Activated CD4-positive, alpha-beta T cell treated with anti-CD3 and anti-CD28 coated beads, Interleukin-2, amount 50 U/mL, for 4 hours (primary cell): ENCODE data around the gene KCTD16.

Experiments used
- DNase-seq, 2 experiments: peaks; one replicate each; pipeline ENCODE4 v3.0.0-alpha.2; 2020

Gene KCTD16

GRCh38 chr5:144352732-144353317 is 182.2 kb downstream of the KCTD16 start:
- DNase-seq, result no peak

GRCh38 chr5:144356489-144356888 is 185.8 kb downstream of the KCTD16 start:
- no peak for DNase-seq

- DNase-seq, result no peak
Observed at GRCh38 chr5:144361406-144361805, 190.7 kb downstream of the KCTD16 start.

DNA sequence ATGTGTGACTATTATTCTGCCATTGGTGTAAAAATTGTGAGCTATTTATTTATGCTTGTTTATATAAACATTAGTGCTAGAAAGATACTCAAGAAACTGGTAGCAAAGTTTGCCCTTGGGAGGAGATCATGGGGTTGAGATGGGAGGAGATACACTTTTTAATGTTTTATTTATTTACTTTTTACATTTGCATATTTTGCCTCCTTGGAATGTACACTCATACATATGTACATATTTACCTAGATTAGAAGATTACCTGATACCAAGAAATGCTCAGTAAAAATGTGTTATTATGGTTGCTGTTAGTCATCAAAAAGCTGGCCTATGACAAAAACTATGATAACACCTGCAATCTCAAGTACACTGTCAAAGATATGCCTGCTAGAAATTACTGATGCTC is 195.2 kb downstream of the KCTD16 start:
- no peak for DNase-seq

GRCh38 chr5:144367991-144368390 is 197.3 kb downstream of the KCTD16 start:
- no peak for DNase-seq

GRCh38 chr5:144368556-144368955 is 197.9 kb downstream of the KCTD16 start:
- no peak for DNase-seq

DNA sequence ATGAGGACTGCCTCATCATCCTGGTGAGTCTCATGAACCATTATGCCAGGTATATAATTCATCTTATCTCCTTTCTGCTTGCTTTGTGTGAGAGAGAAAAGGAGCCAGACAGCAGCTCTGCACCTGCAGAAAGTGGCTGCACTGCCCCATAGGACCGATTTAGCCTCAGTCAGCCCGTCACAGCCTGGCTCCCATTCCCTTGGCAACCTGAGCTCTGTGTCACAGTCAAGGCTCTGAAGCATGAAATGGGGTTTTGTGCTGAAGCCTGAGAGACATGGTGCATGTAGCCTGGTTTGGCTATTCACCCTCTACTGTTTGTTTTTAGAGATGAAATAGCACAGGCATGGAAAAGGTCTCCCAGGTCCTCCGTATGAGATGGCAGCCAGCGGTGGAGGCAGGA is 198.3 kb downstream of the KCTD16 start:
- DNase-seq, result no peak

GRCh38 chr5:144370273-144370672 is 199.6 kb downstream of the KCTD16 start:
- DNase-seq, result no peak

DNA sequence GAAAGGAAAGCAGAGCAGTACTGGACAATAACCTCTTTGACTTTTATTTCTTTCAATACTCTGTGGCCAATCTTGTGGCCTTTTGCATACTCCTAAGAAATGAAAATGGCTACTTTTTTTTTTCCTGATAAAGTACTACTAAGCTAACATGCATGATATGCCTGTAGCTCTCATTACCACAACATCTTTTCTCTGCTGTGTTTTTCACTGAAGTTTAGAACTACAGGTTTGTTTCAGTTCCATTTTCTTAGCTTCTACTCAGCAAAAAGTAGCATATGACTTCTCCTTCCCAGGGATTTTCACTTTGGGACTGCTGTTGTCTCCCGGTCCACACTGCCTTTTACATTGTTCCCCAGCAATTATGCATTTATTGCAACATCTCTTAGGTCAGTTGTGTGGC is 204.0 kb downstream of the KCTD16 start:
- no peak for DNase-seq

- DNase-seq, result no peak
Observed at GRCh38 chr5:144377207-144377606, 206.5 kb downstream of the KCTD16 start.

DNA sequence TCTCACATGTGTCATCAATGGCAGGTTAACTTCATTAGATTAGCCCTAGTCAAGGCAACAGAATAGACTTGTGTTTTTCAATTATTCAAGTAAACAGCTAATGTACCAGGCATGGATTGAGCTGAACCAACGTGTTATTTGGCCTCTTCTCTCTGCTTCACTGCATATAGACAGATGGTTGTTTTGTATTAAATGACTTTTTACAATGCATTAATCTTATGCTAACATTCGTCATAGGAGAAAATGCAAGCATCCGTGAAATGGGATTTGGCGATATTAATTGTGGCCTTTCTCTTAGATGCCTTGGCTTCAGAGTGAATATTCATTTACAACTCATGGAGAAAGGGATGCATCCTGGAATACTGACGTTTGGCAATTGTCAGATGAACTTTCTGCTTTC is 208.0 kb downstream of the KCTD16 start:
- no peak for DNase-seq

DNA sequence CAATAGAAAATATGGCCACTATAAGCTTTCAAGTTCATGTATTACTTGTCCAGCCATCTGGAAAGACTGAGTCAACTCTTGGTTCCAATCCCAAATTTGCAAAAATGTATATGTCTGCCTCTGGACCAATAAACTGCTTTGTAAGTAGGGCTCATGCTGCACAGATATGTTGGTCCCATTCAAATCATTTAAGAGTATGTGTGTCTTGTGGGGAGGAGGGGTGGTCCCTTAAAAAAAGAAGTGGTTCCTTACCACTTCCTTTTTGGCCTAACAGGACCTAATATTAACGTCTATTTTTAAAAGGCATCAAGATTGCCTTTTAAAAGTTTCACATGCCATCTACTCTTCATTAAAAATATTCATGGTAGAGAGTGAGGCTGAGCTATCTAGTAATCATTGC is 214.9 kb downstream of the KCTD16 start:
- DNase-seq, result no peak

GRCh38 chr5:144386315-144386714 is 215.6 kb downstream of the KCTD16 start:
- DNase-seq, result no peak

- DNase-seq, result no peak
Observed at GRCh38 chr5:144390133-144390532, 219.5 kb downstream of the KCTD16 start.

DNA sequence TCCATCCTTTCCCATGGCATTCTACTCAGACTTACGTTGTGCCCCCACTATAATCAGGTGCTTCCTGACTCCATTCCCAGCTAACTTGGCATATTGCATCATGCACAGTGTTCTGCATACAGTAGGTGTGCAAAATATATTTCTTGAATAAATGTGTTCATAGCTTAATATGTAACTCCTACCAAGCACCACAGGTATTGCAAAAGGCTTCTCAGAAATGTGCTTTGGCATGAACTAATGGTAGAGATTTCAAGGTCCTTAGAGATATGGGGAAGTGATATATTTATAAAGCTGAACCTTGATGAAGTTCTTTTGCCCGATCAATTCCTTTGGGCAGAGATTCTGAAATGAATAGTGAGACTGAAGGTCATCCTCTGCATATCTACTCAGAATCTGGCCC is 220.4 kb downstream of the KCTD16 start:
- DNase-seq, result no peak

DNA sequence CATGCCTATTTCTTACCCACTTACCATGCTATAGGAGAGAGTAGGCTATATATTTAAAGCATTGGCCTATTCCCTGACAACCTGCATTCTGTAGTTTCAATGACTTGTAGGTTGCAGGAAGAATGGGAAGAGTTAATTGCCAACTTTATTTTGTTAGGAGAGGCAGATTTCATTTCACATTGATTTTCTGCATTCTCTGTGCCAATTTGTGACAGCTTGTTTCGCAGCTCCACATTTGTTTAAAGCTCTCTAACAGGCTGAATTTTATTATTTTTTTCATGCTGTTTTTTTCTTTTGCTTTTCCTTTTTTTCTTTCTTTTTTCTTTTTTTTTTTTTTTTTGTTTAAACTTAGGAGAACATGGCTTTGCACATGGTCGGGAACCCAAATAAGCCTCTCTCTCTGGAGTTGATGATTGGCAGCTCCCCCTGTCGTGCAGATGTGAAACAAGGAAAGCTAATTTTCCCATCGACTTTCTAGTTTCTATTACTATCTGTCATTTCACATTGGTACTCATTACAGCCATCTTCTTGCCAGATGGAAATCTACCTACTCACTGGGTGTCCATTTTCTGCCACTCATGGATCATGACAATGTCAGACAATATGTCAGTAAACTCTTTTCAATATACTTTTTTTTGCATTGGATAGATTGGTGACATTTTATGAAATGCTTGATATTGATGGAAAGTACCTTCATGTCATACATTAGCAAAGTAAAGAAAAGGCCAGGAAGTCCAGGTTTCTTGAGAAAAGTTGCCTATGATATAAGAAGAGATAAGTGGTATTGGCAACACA is 223.2 kb downstream of the KCTD16 start:
- DNase-seq, result no peak

GRCh38 chr5:144395704-144396103 is 225.0 kb downstream of the KCTD16 start:
- DNase-seq, result no peak

GRCh38 chr5:144403058-144403457 is 232.4 kb downstream of the KCTD16 start:
- no peak for DNase-seq

DNA sequence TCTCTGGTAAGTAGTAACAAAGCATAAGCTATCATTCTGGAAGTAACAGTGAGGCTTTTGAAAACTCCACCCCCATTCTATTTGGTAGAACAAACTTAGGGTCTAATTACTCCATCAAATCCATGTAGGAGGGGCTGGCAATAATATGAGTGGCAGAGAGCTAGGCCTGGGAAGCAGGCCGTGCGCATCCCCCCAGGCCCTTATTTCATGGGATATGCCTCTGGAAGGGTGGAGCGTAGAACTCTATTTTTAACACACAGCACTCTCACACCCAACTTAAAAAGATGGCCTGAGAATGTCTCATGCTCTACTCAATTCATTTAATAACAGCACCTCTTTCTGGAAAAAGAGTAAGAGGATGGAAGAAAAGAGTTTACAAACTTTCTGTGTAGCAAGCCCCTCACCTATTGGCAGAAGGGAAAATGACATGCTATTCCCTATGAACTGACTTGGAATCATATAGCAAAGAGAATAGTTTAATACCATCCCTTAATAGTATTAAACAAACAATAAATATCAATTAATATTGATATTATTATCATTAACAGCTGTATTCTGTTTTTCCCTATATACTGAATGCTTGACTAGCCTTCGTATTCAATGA is 233.2 kb downstream of the KCTD16 start:
- no peak for DNase-seq

GRCh38 chr5:144404672-144405071 is 234.0 kb downstream of the KCTD16 start:
- DNase-seq, result no peak

GRCh38 chr5:144405991-144406390 is 235.3 kb downstream of the KCTD16 start:
- no peak for DNase-seq

- DNase-seq, result no peak
Observed at GRCh38 chr5:144406442-144406841, 235.8 kb downstream of the KCTD16 start.

GRCh38 chr5:144414202-144415029 is 243.7 kb downstream of the KCTD16 start:
- no peak for DNase-seq
